ENCODE measurements around the gene IRF2BP1.
"Not testable (repeated sequence)": the region's sequence is repeated elsewhere in the genome, so short reads cannot be mapped to it uniquely, and the experiment has no call there.

The IRF2BP1 gene

DNA sequence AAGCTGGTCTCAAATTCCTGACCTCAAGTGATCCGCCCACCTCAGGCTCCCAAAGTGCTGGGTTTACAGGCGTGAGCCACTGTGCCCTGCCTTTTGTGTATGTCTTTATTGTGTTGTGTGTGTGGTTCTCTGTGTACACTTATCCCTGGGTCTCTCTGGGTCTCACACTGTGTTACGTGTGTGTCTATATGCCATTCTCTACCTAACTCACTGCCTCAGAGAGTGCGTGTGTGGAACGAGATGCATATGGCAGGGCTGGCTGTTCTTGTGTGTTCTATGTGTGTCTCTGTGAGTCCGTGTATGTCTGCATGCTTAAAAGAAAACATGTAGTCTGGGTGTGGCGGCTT is 11.3 kb downstream of the IRF2BP1 start:
- DNase-seq (ENCODE audit: low read depth) = no peak
- TF ChIP-seq, protein P1, sequence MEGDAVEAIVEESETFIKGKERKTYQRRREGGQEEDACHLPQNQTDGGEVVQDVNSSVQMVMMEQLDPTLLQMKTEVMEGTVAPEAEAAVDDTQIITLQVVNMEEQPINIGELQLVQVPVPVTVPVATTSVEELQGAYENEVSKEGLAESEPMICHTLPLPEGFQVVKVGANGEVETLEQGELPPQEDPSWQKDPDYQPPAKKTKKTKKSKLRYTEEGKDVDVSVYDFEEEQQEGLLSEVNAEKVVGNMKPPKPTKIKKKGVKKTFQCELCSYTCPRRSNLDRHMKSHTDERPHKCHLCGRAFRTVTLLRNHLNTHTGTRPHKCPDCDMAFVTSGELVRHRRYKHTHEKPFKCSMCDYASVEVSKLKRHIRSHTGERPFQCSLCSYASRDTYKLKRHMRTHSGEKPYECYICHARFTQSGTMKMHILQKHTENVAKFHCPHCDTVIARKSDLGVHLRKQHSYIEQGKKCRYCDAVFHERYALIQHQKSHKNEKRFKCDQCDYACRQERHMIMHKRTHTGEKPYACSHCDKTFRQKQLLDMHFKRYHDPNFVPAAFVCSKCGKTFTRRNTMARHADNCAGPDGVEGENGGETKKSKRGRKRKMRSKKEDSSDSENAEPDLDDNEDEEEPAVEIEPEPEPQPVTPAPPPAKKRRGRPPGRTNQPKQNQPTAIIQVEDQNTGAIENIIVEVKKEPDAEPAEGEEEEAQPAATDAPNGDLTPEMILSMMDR (IDR thresholded peaks at IDR 0.05; ENCODE audit: low read depth, low read length, missing control alignments) = no peak
- H3K4me3 ChIP-seq (ENCODE audit: low read depth, low read length) = no peak overlapping the region

- H3K4me3 ChIP-seq (ENCODE audit: low read depth, low read length) = no peak overlapping the region
- DNase-seq (ENCODE audit: low read depth) = no peak
- TF ChIP-seq, protein P1 (IDR thresholded peaks at IDR 0.05; ENCODE audit: low read depth, low read length, missing control alignments) = no peak
Observed at GRCh38 chr19:45873219-45873772, 12.6 kb downstream of the IRF2BP1 start.

- H3K4me3 ChIP-seq (ENCODE audit: low read depth, low read length) = no peak overlapping the region
- DNase-seq (ENCODE audit: low read depth) = no peak
- TF ChIP-seq, protein P1 (IDR thresholded peaks at IDR 0.05; ENCODE audit: low read depth, low read length, missing control alignments) = no peak
Observed at GRCh38 chr19:45872095-45872919, 13.6 kb downstream of the IRF2BP1 start.

DNA sequence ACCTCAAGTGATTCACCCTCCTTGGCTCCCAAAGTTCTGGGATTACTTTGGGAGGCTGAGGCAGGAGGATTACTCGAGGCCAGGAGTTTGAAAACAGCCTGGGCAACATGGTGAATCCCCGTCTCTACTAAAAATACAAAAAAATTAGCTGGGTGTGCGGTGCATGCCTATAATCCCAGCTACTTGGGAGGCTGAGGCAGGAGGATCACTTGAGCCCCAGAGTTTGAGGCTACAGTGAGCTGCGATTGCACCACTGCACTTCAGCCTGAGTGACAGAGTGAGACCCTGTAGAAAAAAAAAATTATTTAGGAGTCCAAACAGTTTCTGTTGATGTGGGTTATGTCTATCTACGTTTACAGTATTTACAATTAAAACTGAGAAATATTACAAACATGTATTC is 15.1 kb downstream of the IRF2BP1 start:
- TF ChIP-seq, protein P1 (IDR thresholded peaks at IDR 0.05; ENCODE audit: low read depth, low read length, missing control alignments) = no peak
- DNase-seq (ENCODE audit: low read depth) = no peak
- no peak overlapping the region for H3K4me3 ChIP-seq (ENCODE audit: low read depth, low read length)

DNA sequence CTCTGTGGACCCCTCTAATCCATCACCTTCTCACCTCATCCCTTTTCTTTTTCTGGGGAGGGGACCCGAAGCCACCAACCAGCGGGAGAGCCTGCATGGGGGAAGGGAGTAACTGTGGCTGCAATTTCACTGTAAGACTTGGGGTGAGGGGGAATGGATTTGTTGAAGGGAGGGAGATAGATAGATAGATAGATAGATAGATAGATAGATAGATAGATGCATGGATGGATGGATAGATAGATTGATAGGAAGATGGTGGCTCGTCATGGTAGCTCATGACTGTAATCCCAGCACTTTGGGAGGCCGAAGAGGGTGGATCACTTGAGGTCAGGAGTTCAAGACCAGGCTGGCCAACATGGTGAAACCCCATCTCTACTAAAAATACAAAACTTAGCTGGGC is 18.7 kb downstream of the IRF2BP1 start:
- H3K4me3 ChIP-seq (ENCODE audit: low read depth, low read length); DNase-seq (ENCODE audit: low read depth): not testable (repeated sequence)

- no peak for DNase-seq (ENCODE audit: low read depth)
- no peak overlapping the region for H3K4me3 ChIP-seq (ENCODE audit: low read depth, low read length)
- TF ChIP-seq, protein P1 (IDR thresholded peaks at IDR 0.05; ENCODE audit: low read depth, low read length, missing control alignments) = no peak
Observed at GRCh38 chr19:45866400-45867176, 19.4 kb downstream of the IRF2BP1 start.

GRCh38 chr19:45865269-45865948 is 20.5 kb downstream of the IRF2BP1 start:
- TF ChIP-seq, protein P1 (IDR thresholded peaks at IDR 0.05; ENCODE audit: low read depth, low read length, missing control alignments) = no peak

More at GRCh38 chr19:45865269-45865948, 20.5 kb downstream of the IRF2BP1 start:
- DNase-seq (ENCODE audit: low read depth) = no peak
- no peak overlapping the region for H3K4me3 ChIP-seq (ENCODE audit: low read depth, low read length)
